ENCODE data around the gene SGMS2. TPM values are rescaled to one million over a fixed set of nuclear protein-coding genes. Genes with fewer than 3 reads are reported as not detected.
"Not testable (repeated sequence)": the region's sequence is repeated elsewhere in the genome, so short reads cannot be mapped to it uniquely, and the experiment has no call there.

The SGMS2 gene
- total and polyA plus RNA-seq, 2 donors = 1.0 to 1.2 TPM

GRCh38 chr4:107894138-107894603 lies 69.4 kb downstream of the SGMS2 start:
- Histone ChIP-seq H3K36me3 (ENCODE audit: control insufficient read depth in 2 of 2, insufficient read depth in 2 of 2, low read length in 1 of 2) (no peaks in the 10 kb centered on the region), H3K9me3 (ENCODE audit: control insufficient read depth in 2 of 2, insufficient read depth in 1 of 2, low read length in 1 of 2) (no peaks in the 10 kb centered on the region), H3K27ac (ENCODE audit: low read depth in 1 of 2, low read length in 1 of 2) (no peak overlapping the region), H3K4me3 (ENCODE audit: low read length in 2 of 2) (no peak overlapping the region), H3K27me3 (ENCODE audit: control insufficient read depth in 2 of 2, insufficient read depth in 1 of 2, low read length in 1 of 2) (peaks cover 0 to 3% of the 10 kb centered on the region in 2 donors), H3K4me1 (ENCODE audit: control insufficient read depth in 2 of 2, insufficient read depth in 2 of 2, low read length in 2 of 2) (no peaks in the 10 kb centered on the region)
- DNase-seq (ENCODE audit: low read depth in 6 of 9, low spot score in 9 of 9) = no peak
- 91% methylated on average over 6 of the region's 6 CpGs for WGBS

- Histone ChIP-seq H3K9me3 (ENCODE audit: control insufficient read depth in 2 of 2, insufficient read depth in 1 of 2, low read length in 1 of 2) (no peaks in the 10 kb centered on the region), H3K27me3 (ENCODE audit: control insufficient read depth in 2 of 2, insufficient read depth in 1 of 2, low read length in 1 of 2) (peaks cover 0 to 3% of the 10 kb centered on the region in 2 donors), H3K4me1 (ENCODE audit: control insufficient read depth in 2 of 2, insufficient read depth in 2 of 2, low read length in 2 of 2) (no peaks in the 10 kb centered on the region), H3K36me3 (ENCODE audit: control insufficient read depth in 2 of 2, insufficient read depth in 2 of 2, low read length in 1 of 2) (no peaks in the 10 kb centered on the region), H3K4me3 (ENCODE audit: low read length in 2 of 2) (no peak overlapping the region), H3K27ac (ENCODE audit: low read depth in 1 of 2, low read length in 1 of 2) (no peak overlapping the region)
- 96% methylated on average over 2 of the region's 2 CpGs for WGBS
- DNase-seq (ENCODE audit: low read depth in 6 of 9, low spot score in 9 of 9) = no peak
These were observed 71.5 kb downstream of the SGMS2 start for GRCh38 chr4:107896158-107896645.

- Histone ChIP-seq H3K36me3 (ENCODE audit: control insufficient read depth in 2 of 2, insufficient read depth in 2 of 2, low read length in 1 of 2) (no peaks in the 10 kb centered on the region), H3K27me3 (ENCODE audit: control insufficient read depth in 2 of 2, insufficient read depth in 1 of 2, low read length in 1 of 2) (peaks cover 0 to 3% of the 10 kb centered on the region in 2 donors), H3K9me3 (ENCODE audit: control insufficient read depth in 2 of 2, insufficient read depth in 1 of 2, low read length in 1 of 2) (no peaks in the 10 kb centered on the region), H3K4me3 (ENCODE audit: low read length in 2 of 2) (no peak overlapping the region), H3K27ac (ENCODE audit: low read depth in 1 of 2, low read length in 1 of 2) (no peak overlapping the region), H3K4me1 (ENCODE audit: control insufficient read depth in 2 of 2, insufficient read depth in 2 of 2, low read length in 2 of 2) (no peaks in the 10 kb centered on the region)
- WGBS = 95% methylated on average over 1 of the region's 1 CpG
- no peak for DNase-seq (ENCODE audit: low read depth in 6 of 9, low spot score in 9 of 9)
These were observed 71.9 kb downstream of the SGMS2 start for GRCh38 chr4:107896646-107897045.

GRCh38 chr4:107897823-107898222 lies 73.1 kb downstream of the SGMS2 start:
- Histone ChIP-seq H3K27me3 (ENCODE audit: control insufficient read depth in 2 of 2, insufficient read depth in 1 of 2, low read length in 1 of 2) (peaks cover 0 to 3% of the 10 kb centered on the region in 2 donors), H3K27ac (ENCODE audit: low read depth in 1 of 2, low read length in 1 of 2) (no peak overlapping the region), H3K9me3 (ENCODE audit: control insufficient read depth in 2 of 2, insufficient read depth in 1 of 2, low read length in 1 of 2) (no peaks in the 10 kb centered on the region), H3K4me3 (ENCODE audit: low read length in 2 of 2) (no peak overlapping the region), H3K4me1 (ENCODE audit: control insufficient read depth in 2 of 2, insufficient read depth in 2 of 2, low read length in 2 of 2) (no peaks in the 10 kb centered on the region), H3K36me3 (ENCODE audit: control insufficient read depth in 2 of 2, insufficient read depth in 2 of 2, low read length in 1 of 2) (no peaks in the 10 kb centered on the region)
- no peak for DNase-seq (ENCODE audit: low read depth in 6 of 9, low spot score in 9 of 9)

GRCh38 chr4:107900067-107900466 lies 75.3 kb downstream of the SGMS2 start:
- no peak overlapping the region for H3K4me3 ChIP-seq (ENCODE audit: low read length in 2 of 2)
- H3K36me3 ChIP-seq (ENCODE audit: control insufficient read depth in 2 of 2, insufficient read depth in 2 of 2, low read length in 1 of 2) = no peaks in the 10 kb centered on the region
- H3K9me3 ChIP-seq (ENCODE audit: control insufficient read depth in 2 of 2, insufficient read depth in 1 of 2, low read length in 1 of 2) = no peaks in the 10 kb centered on the region
- DNase-seq (ENCODE audit: low read depth in 6 of 9, low spot score in 9 of 9) = no peak
- 95% methylated on average over 4 of the region's 4 CpGs for WGBS
- H3K27me3 ChIP-seq (ENCODE audit: control insufficient read depth in 2 of 2, insufficient read depth in 1 of 2, low read length in 1 of 2) = peaks cover 0 to 3% of the 10 kb centered on the region in 2 donors
- no peaks in the 10 kb centered on the region for H3K4me1 ChIP-seq (ENCODE audit: control insufficient read depth in 2 of 2, insufficient read depth in 2 of 2, low read length in 2 of 2)
- H3K27ac ChIP-seq (ENCODE audit: low read depth in 1 of 2, low read length in 1 of 2) = no peak overlapping the region

GRCh38 chr4:107900508-107900907 lies 75.8 kb downstream of the SGMS2 start:
- Histone ChIP-seq H3K4me3 (ENCODE audit: low read length in 2 of 2) (no peak overlapping the region), H3K27me3 (ENCODE audit: control insufficient read depth in 2 of 2, insufficient read depth in 1 of 2, low read length in 1 of 2) (peaks cover 0 to 3% of the 10 kb centered on the region in 2 donors), H3K36me3 (ENCODE audit: control insufficient read depth in 2 of 2, insufficient read depth in 2 of 2, low read length in 1 of 2) (no peaks in the 10 kb centered on the region), H3K9me3 (ENCODE audit: control insufficient read depth in 2 of 2, insufficient read depth in 1 of 2, low read length in 1 of 2) (no peaks in the 10 kb centered on the region), H3K27ac (ENCODE audit: low read depth in 1 of 2, low read length in 1 of 2) (no peak overlapping the region), H3K4me1 (ENCODE audit: control insufficient read depth in 2 of 2, insufficient read depth in 2 of 2, low read length in 2 of 2) (no peaks in the 10 kb centered on the region)
- WGBS = 95% methylated on average over 3 of the region's 3 CpGs
- DNase-seq (ENCODE audit: low read depth in 6 of 9, low spot score in 9 of 9) = no peak

- no peaks in the 10 kb centered on the region for H3K4me1 ChIP-seq (ENCODE audit: control insufficient read depth in 2 of 2, insufficient read depth in 2 of 2, low read length in 2 of 2)
- H3K4me3 ChIP-seq (ENCODE audit: low read length in 2 of 2) = no peak overlapping the region
- no peak for DNase-seq (ENCODE audit: low read depth in 6 of 9, low spot score in 9 of 9)
- H3K27me3 ChIP-seq (ENCODE audit: control insufficient read depth in 2 of 2, insufficient read depth in 1 of 2, low read length in 1 of 2) = peaks cover 0 to 3% of the 10 kb centered on the region in 2 donors
- H3K36me3 ChIP-seq (ENCODE audit: control insufficient read depth in 2 of 2, insufficient read depth in 2 of 2, low read length in 1 of 2) = no peaks in the 10 kb centered on the region
- no peaks in the 10 kb centered on the region for H3K9me3 ChIP-seq (ENCODE audit: control insufficient read depth in 2 of 2, insufficient read depth in 1 of 2, low read length in 1 of 2)
- H3K27ac ChIP-seq (ENCODE audit: low read depth in 1 of 2, low read length in 1 of 2) = no peak overlapping the region
- 100% methylated on average over 2 of the region's 2 CpGs for WGBS
These were observed 76.6 kb downstream of the SGMS2 start for GRCh38 chr4:107901213-107901934.

- Histone ChIP-seq H3K4me1 (ENCODE audit: control insufficient read depth in 2 of 2, insufficient read depth in 2 of 2, low read length in 2 of 2) (no peaks in the 10 kb centered on the region), H3K4me3 (ENCODE audit: low read length in 2 of 2) (no peak overlapping the region), H3K9me3 (ENCODE audit: control insufficient read depth in 2 of 2, insufficient read depth in 1 of 2, low read length in 1 of 2) (no peaks in the 10 kb centered on the region), H3K27ac (ENCODE audit: low read depth in 1 of 2, low read length in 1 of 2) (no peak overlapping the region), H3K36me3 (ENCODE audit: control insufficient read depth in 2 of 2, insufficient read depth in 2 of 2, low read length in 1 of 2) (no peaks in the 10 kb centered on the region), H3K27me3 (ENCODE audit: control insufficient read depth in 2 of 2, insufficient read depth in 1 of 2, low read length in 1 of 2) (peaks cover 0 to 3% of the 10 kb centered on the region in 2 donors)
- WGBS = 91% methylated on average over 2 of the region's 2 CpGs
- DNase-seq (ENCODE audit: low read depth in 6 of 9, low spot score in 9 of 9) = no peak
These were observed 78.0 kb downstream of the SGMS2 start for GRCh38 chr4:107902715-107903114.

- not testable (repeated sequence) for H3K27me3 ChIP-seq (ENCODE audit: control insufficient read depth in 2 of 2, insufficient read depth in 1 of 2, low read length in 1 of 2); H3K4me3 ChIP-seq (ENCODE audit: low read length in 2 of 2); H3K36me3 ChIP-seq (ENCODE audit: control insufficient read depth in 2 of 2, insufficient read depth in 2 of 2, low read length in 1 of 2); H3K4me1 ChIP-seq (ENCODE audit: control insufficient read depth in 2 of 2, insufficient read depth in 2 of 2, low read length in 2 of 2); DNase-seq (ENCODE audit: low read depth in 6 of 9, low spot score in 9 of 9); H3K27ac ChIP-seq (ENCODE audit: low read depth in 1 of 2, low read length in 1 of 2); H3K9me3 ChIP-seq (ENCODE audit: control insufficient read depth in 2 of 2, insufficient read depth in 1 of 2, low read length in 1 of 2)
- WGBS = 93% methylated on average over 3 of the region's 3 CpGs
These were observed 80.3 kb downstream of the SGMS2 start for GRCh38 chr4:107905082-107905481.
